GM12891 (cell line): ENCODE data around the gene CNGA3.

Experiments
- DNase-seq: peaks from one replicate; pipeline ENCODE4 v3.0.0; 2011; ENCODE audit warnings: low spot score; ENCODE audit not compliant: insufficient read length
- FAIRE-seq: peaks from 2 replicates; lab custom pipeline; 2011; peaks lifted over from hg19 to GRCh38; lab: Jason Lieb, UNC
- PAX5 ChIP-seq: IDR thresholded peaks from 2 replicates; pipeline ENCODE4 v1.6.1; 2011; ENCODE audit warnings: low read length, moderate library complexity, mild to moderate bottlenecking; ENCODE audit not compliant: insufficient read depth, severe bottlenecking
- POLR2A ChIP-seq: IDR thresholded peaks from 2 replicates; pipeline ENCODE4 v1.6.1; 2011; ENCODE audit warnings: low read depth, low read length, control low read depth
- POLR2AphosphoS5 ChIP-seq: IDR thresholded peaks from 2 replicates; pipeline ENCODE4 v1.6.1; 2011; ENCODE audit warnings: low read depth, low read length, control low read depth
- POU2F2 ChIP-seq: IDR thresholded peaks from 2 replicates; pipeline ENCODE4 v1.6.1; 2011; ENCODE audit warnings: low read depth, mild to moderate bottlenecking, control low read depth, low read length, moderate library complexity
- SPI1 ChIP-seq: IDR thresholded peaks from 2 replicates; pipeline ENCODE4 v1.6.1; 2011; ENCODE audit warnings: low read depth, low read length, control low read depth
- TAF1 ChIP-seq: IDR thresholded peaks from 2 replicates; pipeline ENCODE4 v1.6.1; 2011; ENCODE audit warnings: low read depth, low read length, control low read depth

The CNGA3 gene

GRCh38 chr2:98374958-98375570 lies 28.8 kb downstream of the CNGA3 start:
- TF ChIP-seq SPI1 (no peak), POLR2AphosphoS5 (no peak), POU2F2 (no peak), PAX5 (no peak), POLR2A (no peak), TAF1 (no peak)
- no peak for FAIRE-seq
- no peak for DNase-seq

- FAIRE-seq = no peak
- DNase-seq = no peak
- TF ChIP-seq POLR2A (no peak), SPI1 (no peak), POU2F2 (no peak), PAX5 (no peak), POLR2AphosphoS5 (no peak), TAF1 (no peak)
Measured at GRCh38 chr2:98376301-98376910, 30.1 kb downstream of the CNGA3 start.

DNA sequence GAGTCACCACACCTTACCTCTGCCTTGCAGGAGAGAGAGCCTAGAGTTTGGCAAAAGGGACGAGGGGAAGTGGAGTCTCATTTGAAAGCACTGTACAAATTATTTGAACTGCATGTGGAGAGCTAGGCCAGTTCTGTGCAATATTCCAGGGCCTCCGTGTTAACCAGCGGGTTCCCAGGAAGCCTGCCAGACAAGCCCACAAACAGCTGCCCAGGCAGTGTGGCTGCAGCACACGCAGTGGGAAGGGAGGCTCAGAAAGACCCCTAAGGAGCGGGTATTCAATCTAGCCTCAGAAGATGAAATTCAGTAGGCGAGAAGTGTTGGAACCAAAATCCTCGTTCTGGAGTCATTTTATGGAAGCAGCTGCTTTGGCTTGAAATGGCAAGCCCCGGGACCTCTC lies 30.7 kb downstream of the CNGA3 start:
- no peak for DNase-seq
- TF ChIP-seq PAX5 (no peak), POLR2AphosphoS5 (no peak), POU2F2 (no peak), SPI1 (no peak), TAF1 (no peak), POLR2A (no peak)

GRCh38 chr2:98377544-98377943 lies 31.3 kb downstream of the CNGA3 start:
- no peak for FAIRE-seq

More for the DNA sequence above, 30.7 kb downstream of the CNGA3 start:
- FAIRE-seq = no peak

DNA sequence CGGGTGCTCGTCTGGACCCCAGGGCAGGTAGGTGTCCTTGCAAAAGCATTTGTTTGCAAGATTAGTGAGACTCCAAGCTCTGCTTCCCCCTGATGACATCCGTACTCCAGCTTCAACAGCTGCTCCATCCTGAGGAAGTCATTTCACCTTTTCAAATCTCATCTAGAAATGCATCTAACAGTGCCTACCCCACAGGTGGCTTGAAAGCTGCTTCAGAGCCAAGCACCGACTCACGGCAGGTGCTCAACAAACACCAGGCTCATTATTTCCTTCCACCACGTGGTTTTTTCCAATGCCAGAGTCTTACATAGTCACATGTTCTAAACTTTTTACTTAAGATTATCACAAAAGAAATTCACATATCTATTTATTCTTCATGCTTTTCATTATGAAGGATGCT lies 31.9 kb downstream of the CNGA3 start:
- no peak for FAIRE-seq
- no peak for TF ChIP-seq TAF1
- no peak for TF ChIP-seq PAX5
- TF ChIP-seq POU2F2 = no peak
- TF ChIP-seq SPI1 = no peak
- no peak for TF ChIP-seq POLR2AphosphoS5

More at GRCh38 chr2:98377544-98377943, 31.3 kb downstream of the CNGA3 start:
- no peak for DNase-seq
- TF ChIP-seq POLR2AphosphoS5 = no peak
- no peak for TF ChIP-seq TAF1
- no peak for TF ChIP-seq PAX5
- TF ChIP-seq SPI1 = no peak
- TF ChIP-seq POU2F2 = no peak
- TF ChIP-seq POLR2A = no peak

GRCh38 chr2:98378901-98379300 lies 32.6 kb downstream of the CNGA3 start:
- DNase-seq (no peak), FAIRE-seq (no peak)
- no peak for TF ChIP-seq TAF1
- TF ChIP-seq SPI1 = no peak
- TF ChIP-seq POLR2AphosphoS5 = no peak
- TF ChIP-seq POLR2A = no peak
- TF ChIP-seq PAX5 = no peak
- no peak for TF ChIP-seq POU2F2

More for the DNA sequence above, 31.9 kb downstream of the CNGA3 start:
- DNase-seq = no peak

DNA sequence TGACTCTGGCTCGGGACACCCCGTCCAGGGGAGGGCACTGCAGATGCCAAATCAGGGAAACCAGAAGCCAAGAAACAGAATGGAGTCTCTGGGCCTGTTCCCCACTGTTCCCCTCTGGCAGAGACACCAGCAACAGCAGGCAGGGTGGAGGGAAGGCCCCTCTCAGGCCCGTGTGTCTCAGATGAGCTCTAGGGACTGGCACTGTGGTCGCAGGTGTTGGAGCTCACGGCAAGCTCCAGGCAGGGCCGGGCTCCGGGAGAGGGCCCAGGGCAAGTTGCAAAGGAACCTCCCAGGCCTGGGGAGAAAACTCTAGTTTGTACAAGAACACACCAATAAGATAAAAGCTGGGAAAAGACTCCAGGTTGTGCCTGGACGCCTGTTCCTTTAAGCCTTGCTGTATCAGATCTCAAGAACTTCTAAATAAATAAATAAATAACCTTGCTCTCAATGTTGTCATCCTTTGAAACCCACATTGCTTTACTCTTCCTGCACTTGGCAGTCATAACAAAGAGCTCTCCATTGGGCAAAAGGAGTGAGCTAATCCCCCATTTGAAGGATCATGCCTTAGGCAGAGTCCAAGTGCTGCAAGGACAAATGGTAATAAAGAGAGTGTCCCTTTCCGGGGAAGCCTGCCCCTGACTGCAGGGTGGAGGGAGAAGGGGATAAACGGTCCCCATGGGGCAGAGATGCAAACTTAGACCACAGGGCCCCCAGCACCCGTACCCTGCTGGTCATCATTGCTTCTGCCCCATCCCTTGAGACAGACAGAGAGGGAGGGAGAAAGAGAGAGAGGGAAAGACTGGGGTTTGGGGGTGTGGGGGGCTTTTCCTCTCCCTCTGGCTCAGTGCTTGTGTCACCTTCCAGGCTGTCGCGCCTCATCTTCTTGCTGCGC lies 33.3 kb downstream of the CNGA3 start:
- DNase-seq (no peak), FAIRE-seq (no peak)
- no peak for TF ChIP-seq SPI1
- TF ChIP-seq POLR2A = no peak
- no peak for TF ChIP-seq POU2F2
- TF ChIP-seq POLR2AphosphoS5 = no peak
- TF ChIP-seq TAF1 = no peak

GRCh38 chr2:98380203-98380535 lies 33.9 kb downstream of the CNGA3 start:
- DNase-seq (no peak), FAIRE-seq (no peak)
- TF ChIP-seq SPI1 (no peak), PAX5 (no peak), POLR2AphosphoS5 (no peak), TAF1 (no peak), POU2F2 (no peak), POLR2A (no peak)

DNA sequence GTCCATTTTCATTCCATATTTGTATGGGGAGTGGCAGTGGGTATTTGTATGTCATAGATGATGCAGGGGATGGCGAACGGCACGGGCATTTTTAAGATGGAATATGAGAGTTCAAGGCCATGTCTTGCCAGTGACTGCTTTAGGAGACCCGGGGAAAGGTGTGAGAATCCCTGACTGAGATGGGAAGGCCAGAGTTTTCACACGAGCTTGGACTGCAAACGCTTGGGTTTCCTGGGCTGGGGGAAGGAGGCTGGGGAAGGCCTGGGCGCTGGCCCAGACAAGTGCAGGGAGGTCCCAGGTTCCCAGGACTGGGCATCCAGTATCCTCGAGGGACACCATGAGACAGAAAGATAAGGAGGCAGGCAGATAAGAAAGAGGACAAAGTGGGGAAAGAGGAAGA lies 35.2 kb downstream of the CNGA3 start:
- FAIRE-seq (no peak), DNase-seq (no peak)
- TF ChIP-seq SPI1 (no peak), POU2F2 (no peak), POLR2AphosphoS5 (no peak), POLR2A (no peak), TAF1 (no peak), PAX5 (no peak)

DNA sequence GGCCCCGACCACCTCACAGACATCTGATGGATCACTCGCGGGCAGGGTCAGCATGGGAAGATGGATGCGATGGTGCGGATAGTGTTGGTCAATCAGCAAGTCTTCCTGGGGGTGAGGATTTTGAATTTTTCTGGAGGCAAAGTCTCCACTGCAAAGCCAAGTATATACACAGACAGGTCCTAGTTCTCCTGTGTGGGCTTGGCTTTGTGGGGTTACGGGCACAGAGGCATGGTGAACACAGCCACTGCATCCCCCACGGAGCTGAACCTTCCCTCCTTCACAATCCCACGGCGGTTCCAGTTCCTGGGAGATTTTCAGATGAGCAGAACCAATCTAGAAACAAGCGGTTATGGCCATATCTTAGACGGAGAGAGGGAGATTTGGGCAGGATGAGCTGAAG lies 35.8 kb downstream of the CNGA3 start:
- FAIRE-seq (no peak), DNase-seq (no peak)
- TF ChIP-seq TAF1 (no peak), POLR2A (no peak), POU2F2 (no peak), SPI1 (no peak), POLR2AphosphoS5 (no peak), PAX5 (no peak)
